HepG2 (cell line): ENCODE data around the gene VAV2. TPM values are rescaled to one million over a fixed set of nuclear protein-coding genes. Genes with fewer than 3 reads are reported as not detected.

Experiments
- ATAC-seq: fragments of 200-7000 bp; cut with Tn5 transposase; 3 replicates; pipeline ENCODE4 v1.9.1; 2020; ENCODE audit warnings: mild to moderate bottlenecking, moderate library complexity
- BruUV-seq: library from RNA; stranded (reverse); fragments of 400-500 nt; replicated peaks from 2 replicates; lab custom pipeline; 2021; lab: Mats Ljungman, UMichigan
- CTCF ChIA-PET: fragments of 300-600 bp; formaldehyde crosslinking; extraction: SDS; loops from one replicate; lab custom pipeline; 2021; ENCODE audit warnings: low total read pairs, inconsistent platforms, low intra/inter-chr PET ratio; lab: Yijun Ruan, JAX
- POLR2A ChIA-PET: fragments of 350-600 bp; sonication (Branson Sonifier 250); formaldehyde crosslinking; loops from one replicate; lab custom pipeline; 2020; ENCODE audit warnings: antibody characterized with exemption, inconsistent platforms; lab: Yijun Ruan, JAX
- DNase-seq: peaks from one replicate; pipeline ENCODE4 v3.0.0-alpha.2; 2015; ENCODE audit warnings: low spot score
- FAIRE-seq: peaks from 3 replicates; lab custom pipeline; 2011; peaks lifted over from hg19 to GRCh38; lab: Jason Lieb, UNC
- H2AFZ ChIP-seq: one replicate; pipeline ENCODE4 v1.6.1; 2011; ENCODE audit warnings: low read length, inconsistent platforms
- H3K27ac ChIP-seq: fragments of 300-600 bp; 3 replicates; pipeline ENCODE4 v1.8.0; 2011; ENCODE audit warnings: mixed run types, mild to moderate bottlenecking, mixed read lengths, low read length, inconsistent platforms; ENCODE audit not compliant: insufficient read depth; ENCODE audit errors: extremely low read length
- H3K27me3 ChIP-seq, 2 experiments: fragments of 200-600 bp in 1 of 2; 2 replicates in 1 of 2; 3 replicates in 1 of 2; pipeline versions ENCODE4 v1.6.0 to v1.8.0; 2011; ENCODE audit warnings: low read length in 2 of 2, mild to moderate bottlenecking in 2 of 2, moderate library complexity in 2 of 2, inconsistent platforms in 1 of 2; ENCODE audit not compliant: insufficient read depth in 2 of 2, control insufficient read depth in 1 of 2
- H3K36me3 ChIP-seq, 2 experiments: fragments of 200-600 bp in 1 of 2; replicated peaks in 1 of 2; 2 replicates in 1 of 2; 3 replicates in 1 of 2; pipeline versions ENCODE4 v1.5.1 to v1.8.0; 2011; ENCODE audit warnings: low read length in 2 of 2, inconsistent platforms in 1 of 2; ENCODE audit not compliant: insufficient read depth in 2 of 2, control insufficient read depth in 1 of 2
- H3K4me1 ChIP-seq: 2 replicates; pipeline ENCODE4 v1.5.1; 2012; ENCODE audit warnings: low read length, inconsistent platforms; ENCODE audit not compliant: insufficient read depth
- H3K4me2 ChIP-seq: 2 replicates; pipeline ENCODE4 v1.6.0; 2011; ENCODE audit warnings: low read depth, low read length, inconsistent platforms
- H3K4me3 ChIP-seq, 3 experiments: fragments of 200-600 bp in 1 of 3; sonication (generic), shearing (Covaris generic) in 1 of 3; replicated peaks in 1 of 3; 2 replicates each; pipeline ENCODE4 v1.5.1; 2011 to 2016; ENCODE audit warnings: low read length in 3 of 3, inconsistent platforms in 2 of 3, low read depth in 2 of 3, mild to moderate bottlenecking in 2 of 3, control low read depth in 1 of 3, mixed read lengths in 1 of 3; ENCODE audit not compliant: insufficient read depth in 1 of 3
- H3K79me2 ChIP-seq: one replicate; pipeline ENCODE4 v1.6.1; 2011; ENCODE audit warnings: low read length, inconsistent platforms; ENCODE audit not compliant: insufficient read depth
- H3K9ac ChIP-seq: 2 replicates; pipeline ENCODE4 v1.6.0; 2011; ENCODE audit warnings: mild to moderate bottlenecking, low read depth, low read length, inconsistent platforms; ENCODE audit not compliant: insufficient read depth
- H3K9me3 ChIP-seq: 2 replicates; pipeline ENCODE4 v1.5.1; 2012; ENCODE audit warnings: mild to moderate bottlenecking, low read length
- H4K20me1 ChIP-seq: 2 replicates; pipeline ENCODE4 v1.6.0; 2011; ENCODE audit warnings: inconsistent platforms, mild to moderate bottlenecking, low read length, moderate library complexity; ENCODE audit not compliant: insufficient read depth
- AHDC1 ChIP-seq: sonication (generic); formaldehyde crosslinking; IDR thresholded peaks from 2 replicates; pipeline ENCODE4 v1.5.1; 2020; ENCODE audit warnings: mild to moderate bottlenecking, missing genetic modification reagents, borderline replicate concordance
- ERF ChIP-seq: IDR thresholded peaks from 2 replicates; pipeline ENCODE4 v1.6.1; 2018; ENCODE audit warnings: missing biosample characterization, missing genetic modification reagents
- HMGXB3 ChIP-seq: sonication (generic); formaldehyde crosslinking; IDR thresholded peaks from 2 replicates; pipeline ENCODE4 v1.4.0; 2020; ENCODE audit warnings: missing genetic modification reagents, borderline replicate concordance
- ISX ChIP-seq: sonication (generic); formaldehyde crosslinking; conservative IDR thresholded peaks from 2 replicates; pipeline ENCODE4 v1.5.0; 2020; ENCODE audit warnings: missing genetic modification reagents
- MED8 ChIP-seq: sonication (generic); formaldehyde crosslinking; IDR thresholded peaks from 2 replicates; pipeline ENCODE4 v1.8.1; 2023; ENCODE audit warnings: mild to moderate bottlenecking, missing genetic modification reagents; ENCODE audit not compliant: insufficient replicate concordance
- NR2F1 ChIP-seq, 2 experiments: fragments of 450-650 bp in 1 of 2; formaldehyde crosslinking in 1 of 2; IDR thresholded peaks; 2 replicates each; pipeline versions ENCODE4 v1.5.0 to v1.6.1; 2016 to 2020; ENCODE audit warnings: mild to moderate bottlenecking in 1 of 2, missing compliant biosample characterization in 1 of 2, missing genetic modification reagents in 1 of 2, moderate library complexity in 1 of 2
- TAF15 ChIP-seq: fragments of 200-400 bp; formaldehyde crosslinking; IDR thresholded peaks from one replicate; pipeline ENCODE4 v1.6.1; 2018; ENCODE audit warnings: mild to moderate bottlenecking, low read depth, low read length; ENCODE audit not compliant: poor library complexity, severe bottlenecking
- XBP1 ChIP-seq: sonication (generic); formaldehyde crosslinking; IDR thresholded peaks from 2 replicates; pipeline ENCODE4 v1.5.0; 2020; ENCODE audit warnings: missing genetic modification reagents
- ZBED4 ChIP-seq: sonication (generic); formaldehyde crosslinking; IDR thresholded peaks from 2 replicates; pipeline ENCODE4 v1.4.0; 2020; ENCODE audit warnings: missing genetic modification reagents, borderline replicate concordance
- ZBTB42 ChIP-seq: sonication (generic); formaldehyde crosslinking; IDR thresholded peaks from 2 replicates; pipeline ENCODE4 v1.5.0; 2020; ENCODE audit warnings: mild to moderate bottlenecking, missing genetic modification reagents
- ZNF891 ChIP-seq: sonication (generic); formaldehyde crosslinking; IDR thresholded peaks from 2 replicates; pipeline ENCODE4 v1.5.0; 2020; ENCODE audit warnings: mild to moderate bottlenecking, missing genetic modification reagents
- WGBS: methylation state at CpG from one replicate; pipeline ENCODE4 v1.1.6; 2017; ENCODE audit warnings: low lambda C conversion rate; 5-methylcytosine and 5-hydroxymethylcytosine counted together
- in situ Hi-C: cut with HindIII; loops from 2 replicates; pipeline ENCODE4 v1.10.0; 2017; ENCODE audit warnings: low pct_unique_long_range_greater_than_20kb; ENCODE audit not compliant: extremely low pct_ligation_motif_present
- intact Hi-C: fragments of 100-400 bp; cut with micrococcal nuclease; formaldehyde crosslinking; loops from one replicate; pipeline ENCODE4 v1.10.0; 2022; ENCODE audit not compliant: unreplicated experiment
- polyA plus RNA-seq, 8 experiments: library from polyadenylated mRNA; depleted of rRNA in 3 of 8; stranded (reverse) in 7 of 8; unstranded in 1 of 8; fragments of >200 nt; fragmentation: Illumina TruSeq in 4 of 8; extraction: Trizol in 4 of 8; gene quantifications; 2 replicates each; pipeline versions ENCODE4 v1.2.1 to v1.2.3, GENCODE V29; 2011 to 2016; ENCODE audit warnings: low read depth in 4 of 8, missing spikeins in 1 of 8, mixed read lengths in 1 of 8; ENCODE audit not compliant: insufficient read depth in 1 of 8
- total RNA-seq, 5 experiments: library from RNA; depleted of rRNA; stranded (reverse); fragments of >200 nt; fragmentation: Illumina TruSeq; extraction: Trizol; gene quantifications; 2 replicates each; pipeline ENCODE4 v1.2.3, GENCODE V29; 2016; ENCODE audit warnings: low read depth in 1 of 5

VAV2 gene
- total and polyA plus RNA-seq, 2 of the 13 experiments (the other 11 are each of a cell fraction or from before 2014, with no cell fraction given): 22.5 to 22.9 TPM

DNA sequence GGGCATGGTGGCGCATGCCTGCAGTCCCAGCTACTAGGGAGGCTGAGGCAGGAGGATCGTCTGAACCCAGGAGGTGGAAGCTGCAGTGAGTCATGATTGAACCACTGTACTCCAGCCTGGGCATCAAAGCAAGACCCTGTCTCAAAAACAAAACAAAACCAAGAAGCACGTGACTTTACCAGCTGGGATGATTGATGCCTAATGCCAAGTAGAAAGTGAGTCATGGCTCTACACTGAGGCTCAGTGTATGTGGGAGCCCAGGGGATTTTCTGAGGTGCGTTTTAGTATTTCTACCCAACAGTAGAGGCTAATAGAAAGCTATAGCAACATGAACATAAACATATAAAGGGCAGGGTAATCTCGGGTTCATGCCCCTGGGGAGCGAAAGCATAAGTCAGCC lies 19.3 kb upstream of the VAV2 start:
- in situ Hi-C loops (no loop called here), intact Hi-C loops (no loop called here)
- Histone ChIP-seq H2AFZ (no peak overlapping the region), H3K4me3 (no peak overlapping the region), H3K4me1 (peaks cover 16% of the 10 kb centered on the region), H3K36me3 (no peaks in the 10 kb centered on the region), H3K9ac (no peak overlapping the region), H4K20me1 (no peaks in the 10 kb centered on the region), H3K4me2 (no peak overlapping the region), H3K9me3 (peaks cover 9% of the 10 kb centered on the region), H3K79me2 (no peaks in the 10 kb centered on the region), H3K27me3 (peaks cover 2 to 17% of the 10 kb centered on the region in 2 experiments; a peak in 3 of 5 replicates), H3K27ac (no peak overlapping the region)
- BruUV-seq: no TSS peak
- ATAC-seq (no peak), DNase-seq (no peak), FAIRE-seq (no peak)
- ChIA-PET CTCF (no interaction called here), POLR2A (no interaction called here)
- WGBS: 62% methylated on average over 6 of the region's 6 CpGs
- TF ChIP-seq HMGXB3 (CRISPR knock-in tag): no peak
- no peak for TF ChIP-seq AHDC1 (CRISPR knock-in tag)
- TF ChIP-seq TAF15: no peak
- TF ChIP-seq ISX: no peak
- no peak for TF ChIP-seq MED8
- TF ChIP-seq ZNF891 (CRISPR knock-in tag): no peak
- no peak for TF ChIP-seq ERF
- TF ChIP-seq NR2F1 (CRISPR knock-in tag; IDR thresholded peaks at IDR 0.05): no peak
- TF ChIP-seq ZBTB42 (CRISPR knock-in tag): no peak
- no peak for TF ChIP-seq XBP1 (CRISPR knock-in tag)
- TF ChIP-seq ZBED4 (CRISPR knock-in tag): no peak
